Measurements from ENCODE around the gene KIF16B. TPM values are rescaled to one million over a fixed set of nuclear protein-coding genes. Genes with fewer than 3 reads are reported as not detected.

KIF16B gene
- total and polyA plus RNA-seq, 4 donors = 5.1 to 19.7 (median 8.4) TPM

GRCh38 chr20:16292226-16292880 is 280.9 kb downstream of the KIF16B start:
- H3K4me3 ChIP-seq (ENCODE audit: low read depth in 1 of 3, low read length in 3 of 3) = no peak overlapping the region
- DNase-seq (ENCODE audit: low spot score) = no peak
- no peaks in the 10 kb centered on the region for H3K4me1 ChIP-seq (ENCODE audit: control insufficient read depth in 4 of 4, insufficient read depth in 4 of 4, low read length in 3 of 4)
- H3K9ac ChIP-seq (ENCODE audit: low read depth in 1 of 2, low read length in 2 of 2) = no peak overlapping the region
- no peak overlapping the region for H3K27ac ChIP-seq (ENCODE audit: low read depth in 1 of 2, low read length in 2 of 2)
- no peak for TF ChIP-seq FOXA2 (IDR thresholded peaks at IDR 0.05)
- no peak for TF ChIP-seq YY1 (IDR thresholded peaks at IDR 0.05)
- TF ChIP-seq, protein P1, sequence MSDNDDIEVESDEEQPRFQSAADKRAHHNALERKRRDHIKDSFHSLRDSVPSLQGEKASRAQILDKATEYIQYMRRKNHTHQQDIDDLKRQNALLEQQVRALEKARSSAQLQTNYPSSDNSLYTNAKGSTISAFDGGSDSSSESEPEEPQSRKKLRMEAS (IDR thresholded peaks at IDR 0.05) = no peak
- no peak for TF ChIP-seq TAF1 (conservative IDR thresholded peaks at IDR 0.05)
- TF ChIP-seq HNF4G (IDR thresholded peaks at IDR 0.05) = no peak
- TF ChIP-seq ATF3 (IDR thresholded peaks at IDR 0.05) = no peak
- no peak for TF ChIP-seq JUND (IDR thresholded peaks at IDR 0.05)
- no peak for TF ChIP-seq GABPA (IDR thresholded peaks at IDR 0.05 in 1 of 2, conservative IDR thresholded peaks at IDR 0.05 in 1 of 2)
- TF ChIP-seq CTCF (IDR thresholded peaks at IDR 0.05; ENCODE audit: low read depth, low read length, missing input control) = no peak
- TF ChIP-seq, protein P2, sequence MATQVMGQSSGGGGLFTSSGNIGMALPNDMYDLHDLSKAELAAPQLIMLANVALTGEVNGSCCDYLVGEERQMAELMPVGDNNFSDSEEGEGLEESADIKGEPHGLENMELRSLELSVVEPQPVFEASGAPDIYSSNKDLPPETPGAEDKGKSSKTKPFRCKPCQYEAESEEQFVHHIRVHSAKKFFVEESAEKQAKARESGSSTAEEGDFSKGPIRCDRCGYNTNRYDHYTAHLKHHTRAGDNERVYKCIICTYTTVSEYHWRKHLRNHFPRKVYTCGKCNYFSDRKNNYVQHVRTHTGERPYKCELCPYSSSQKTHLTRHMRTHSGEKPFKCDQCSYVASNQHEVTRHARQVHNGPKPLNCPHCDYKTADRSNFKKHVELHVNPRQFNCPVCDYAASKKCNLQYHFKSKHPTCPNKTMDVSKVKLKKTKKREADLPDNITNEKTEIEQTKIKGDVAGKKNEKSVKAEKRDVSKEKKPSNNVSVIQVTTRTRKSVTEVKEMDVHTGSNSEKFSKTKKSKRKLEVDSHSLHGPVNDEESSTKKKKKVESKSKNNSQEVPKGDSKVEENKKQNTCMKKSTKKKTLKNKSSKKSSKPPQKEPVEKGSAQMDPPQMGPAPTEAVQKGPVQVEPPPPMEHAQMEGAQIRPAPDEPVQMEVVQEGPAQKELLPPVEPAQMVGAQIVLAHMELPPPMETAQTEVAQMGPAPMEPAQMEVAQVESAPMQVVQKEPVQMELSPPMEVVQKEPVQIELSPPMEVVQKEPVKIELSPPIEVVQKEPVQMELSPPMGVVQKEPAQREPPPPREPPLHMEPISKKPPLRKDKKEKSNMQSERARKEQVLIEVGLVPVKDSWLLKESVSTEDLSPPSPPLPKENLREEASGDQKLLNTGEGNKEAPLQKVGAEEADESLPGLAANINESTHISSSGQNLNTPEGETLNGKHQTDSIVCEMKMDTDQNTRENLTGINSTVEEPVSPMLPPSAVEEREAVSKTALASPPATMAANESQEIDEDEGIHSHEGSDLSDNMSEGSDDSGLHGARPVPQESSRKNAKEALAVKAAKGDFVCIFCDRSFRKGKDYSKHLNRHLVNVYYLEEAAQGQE (IDR thresholded peaks at IDR 0.05) = no peak
- no peak for TF ChIP-seq SP1 (IDR thresholded peaks at IDR 0.05)
- TF ChIP-seq, protein P3, sequence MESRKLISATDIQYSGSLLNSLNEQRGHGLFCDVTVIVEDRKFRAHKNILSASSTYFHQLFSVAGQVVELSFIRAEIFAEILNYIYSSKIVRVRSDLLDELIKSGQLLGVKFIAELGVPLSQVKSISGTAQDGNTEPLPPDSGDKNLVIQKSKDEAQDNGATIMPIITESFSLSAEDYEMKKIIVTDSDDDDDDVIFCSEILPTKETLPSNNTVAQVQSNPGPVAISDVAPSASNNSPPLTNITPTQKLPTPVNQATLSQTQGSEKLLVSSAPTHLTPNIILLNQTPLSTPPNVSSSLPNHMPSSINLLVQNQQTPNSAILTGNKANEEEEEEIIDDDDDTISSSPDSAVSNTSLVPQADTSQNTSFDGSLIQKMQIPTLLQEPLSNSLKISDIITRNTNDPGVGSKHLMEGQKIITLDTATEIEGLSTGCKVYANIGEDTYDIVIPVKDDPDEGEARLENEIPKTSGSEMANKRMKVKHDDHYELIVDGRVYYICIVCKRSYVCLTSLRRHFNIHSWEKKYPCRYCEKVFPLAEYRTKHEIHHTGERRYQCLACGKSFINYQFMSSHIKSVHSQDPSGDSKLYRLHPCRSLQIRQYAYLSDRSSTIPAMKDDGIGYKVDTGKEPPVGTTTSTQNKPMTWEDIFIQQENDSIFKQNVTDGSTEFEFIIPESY (IDR thresholded peaks at IDR 0.05) = no peak
- no peak for TF ChIP-seq RXRA (IDR thresholded peaks at IDR 0.05)
- no peak for TF ChIP-seq NR2F2 (IDR thresholded peaks at IDR 0.05)
- no peaks in the 10 kb centered on the region for H3K36me3 ChIP-seq (ENCODE audit: control insufficient read depth in 4 of 4, insufficient read depth in 3 of 4, low read depth in 1 of 4, low read length in 3 of 4)
- H3K27me3 ChIP-seq (ENCODE audit: control insufficient read depth in 4 of 4, insufficient read depth in 4 of 4, low read length in 3 of 4) = no peaks in the 10 kb centered on the region
- no peaks in the 10 kb centered on the region for H3K9me3 ChIP-seq (ENCODE audit: control insufficient read depth in 4 of 4, low read length in 3 of 4)
- WGBS = 81% methylated on average over 4 of the region's 4 CpGs

DNA sequence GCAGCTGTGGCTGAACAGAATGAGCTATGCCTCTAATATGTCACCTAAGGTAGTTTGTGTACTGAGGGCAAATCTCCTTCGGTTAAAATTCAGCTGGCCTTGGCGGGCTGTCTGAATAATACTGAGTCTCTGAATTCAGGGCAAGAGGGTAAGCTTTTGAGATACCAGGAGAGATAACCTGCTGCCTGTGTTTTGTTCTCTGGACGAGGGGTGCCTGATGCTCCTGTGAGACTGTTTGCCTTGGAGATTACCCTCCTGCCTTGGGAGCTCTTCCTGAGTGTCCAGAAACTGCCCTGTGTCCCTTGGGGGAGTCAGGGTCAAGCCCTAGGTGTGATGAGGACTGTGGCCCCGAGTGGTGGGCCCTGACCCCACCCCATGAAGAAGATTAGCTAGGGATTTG is 282.9 kb downstream of the KIF16B start:
- Histone ChIP-seq H3K9me3 (ENCODE audit: control insufficient read depth in 4 of 4, low read length in 3 of 4) (no peaks in the 10 kb centered on the region), H3K9ac (ENCODE audit: low read depth in 1 of 2, low read length in 2 of 2) (no peak overlapping the region), H3K4me3 (ENCODE audit: low read depth in 1 of 3, low read length in 3 of 3) (no peak overlapping the region), H3K36me3 (ENCODE audit: control insufficient read depth in 4 of 4, insufficient read depth in 3 of 4, low read depth in 1 of 4, low read length in 3 of 4) (no peaks in the 10 kb centered on the region), H3K27me3 (ENCODE audit: control insufficient read depth in 4 of 4, insufficient read depth in 4 of 4, low read length in 3 of 4) (no peaks in the 10 kb centered on the region), H3K27ac (ENCODE audit: low read depth in 1 of 2, low read length in 2 of 2) (no peak overlapping the region), H3K4me1 (ENCODE audit: control insufficient read depth in 4 of 4, insufficient read depth in 4 of 4, low read length in 3 of 4) (no peaks in the 10 kb centered on the region)
- TF ChIP-seq, protein P2 (IDR thresholded peaks at IDR 0.05) = no peak
- TF ChIP-seq TAF1 (conservative IDR thresholded peaks at IDR 0.05) (no peak), SP1 (IDR thresholded peaks at IDR 0.05) (no peak), HNF4G (IDR thresholded peaks at IDR 0.05) (no peak), YY1 (IDR thresholded peaks at IDR 0.05) (no peak), GABPA (IDR thresholded peaks at IDR 0.05 in 1 of 2, conservative IDR thresholded peaks at IDR 0.05 in 1 of 2) (no peak), FOXA1 (IDR thresholded peaks at IDR 0.05) (no peak), NR2F2 (IDR thresholded peaks at IDR 0.05) (no peak), HNF4A (conservative IDR thresholded peaks at IDR 0.05) (no peak), FOXA2 (IDR thresholded peaks at IDR 0.05) (no peak)
- TF ChIP-seq, protein P3 (IDR thresholded peaks at IDR 0.05) = no peak
- WGBS = 79% methylated on average over 4 of the region's 4 CpGs
- no peak for DNase-seq (ENCODE audit: low spot score)

Data from liver (tissue), 9 donors.